ENCODE measurements around the gene GSTP1. TPM values are rescaled to one million over a fixed set of nuclear protein-coding genes. Genes with fewer than 3 reads are reported as not detected.
"Not testable (repeated sequence)": the region's sequence is repeated elsewhere in the genome, so short reads cannot be mapped to it uniquely, and the experiment has no call there.

The GSTP1 gene
- total RNA-seq, 4 donors from 2014 or later, result 514 to 845 (median 628) TPM

DNA sequence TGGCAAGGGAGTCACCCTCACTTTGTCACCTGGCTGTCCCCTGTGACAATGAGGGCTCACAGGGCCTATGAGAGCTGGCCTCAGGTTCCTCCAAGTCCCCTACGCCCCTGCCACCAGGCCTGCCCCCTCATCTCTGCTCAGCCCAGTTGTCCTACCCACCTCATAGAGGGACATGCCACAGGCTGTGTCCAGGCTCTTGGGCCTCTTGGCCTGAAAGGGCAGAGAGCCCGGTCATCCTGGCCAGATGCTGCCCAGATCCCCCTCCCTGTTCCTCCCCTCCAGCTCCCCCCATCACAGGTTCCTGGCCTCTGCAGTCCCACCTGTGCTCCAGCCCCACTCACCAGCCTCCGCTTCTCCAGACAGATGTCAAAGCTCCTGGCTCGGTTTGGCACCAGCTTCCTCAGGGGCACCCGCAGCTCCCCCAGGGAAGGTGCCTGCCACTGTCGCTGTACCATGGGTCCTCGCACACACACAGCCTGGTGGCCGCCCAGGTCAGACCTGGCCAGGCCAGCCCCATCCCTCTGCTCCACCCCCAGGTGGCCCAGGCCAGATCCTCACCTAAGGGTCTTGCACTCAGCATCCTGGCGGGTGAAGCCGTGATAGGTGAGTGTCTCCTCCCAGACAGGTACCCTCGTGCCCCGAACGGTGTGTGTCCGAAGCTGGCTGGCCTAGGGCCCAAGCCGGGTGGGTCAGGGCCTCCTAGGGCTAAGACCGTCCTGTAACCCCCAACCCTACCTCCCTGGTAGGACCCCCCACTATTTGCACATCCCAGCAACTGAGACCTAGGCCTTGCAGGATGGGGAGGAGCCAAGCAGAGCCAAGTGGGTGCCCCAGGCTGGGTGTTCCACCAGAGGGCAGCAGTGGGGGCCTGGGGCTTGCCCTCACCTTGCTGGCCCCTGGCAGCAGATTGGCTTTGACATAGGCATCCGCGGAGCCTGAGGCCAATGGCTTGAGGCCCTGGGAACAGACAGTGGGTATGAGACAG, 31.4 kb downstream of the GSTP1 start:
- no peak for ATAC-seq

DNA sequence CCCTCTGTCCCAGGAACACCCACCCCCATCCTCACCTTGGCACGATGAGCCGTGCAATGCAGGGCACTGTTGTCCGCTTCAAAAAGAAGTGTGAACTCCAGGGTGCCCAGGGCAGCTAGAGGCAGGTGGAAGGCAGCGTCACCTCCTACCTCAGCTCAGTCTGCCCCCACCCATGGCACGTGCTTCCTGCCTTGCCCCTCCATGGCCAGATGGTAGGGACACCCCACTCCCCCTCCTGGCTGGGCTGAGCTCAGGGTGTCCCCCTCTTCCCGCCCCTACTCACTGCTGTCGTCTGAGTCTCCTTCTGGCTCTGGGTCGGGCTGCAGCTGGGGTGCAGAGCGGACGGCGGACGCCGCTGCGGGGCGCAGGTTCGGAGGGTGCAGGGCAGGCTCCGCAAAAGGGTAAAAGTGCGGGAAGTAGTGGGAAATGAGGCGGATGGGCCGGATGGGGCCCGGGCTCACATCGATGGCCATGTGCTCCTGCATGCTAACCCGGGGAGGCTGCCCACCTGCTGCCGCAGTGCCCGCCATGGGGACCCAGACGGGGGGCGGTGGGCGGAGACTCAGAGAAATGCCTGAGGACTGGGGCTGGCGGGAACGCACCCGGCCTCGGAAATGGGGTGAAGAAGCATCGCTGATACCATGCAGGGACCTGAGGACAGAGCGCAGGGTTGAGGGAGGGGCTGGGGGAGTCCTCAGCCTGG, 32.3 kb downstream of the GSTP1 start:
- WGBS, 2 donors (ENCODE audit: low coverage in 1 of 2), result 4 to 20% methylated on average over 1 to 18 of the region's 34 CpGs
- H3K36me3 ChIP-seq, result peaks cover 0 to 28% of the 10 kb centered on the region in 2 donors
- TF ChIP-seq POLR2A (IDR thresholded peaks at IDR 0.05) (no peak), EP300 (IDR thresholded peaks at IDR 0.05) (no peak), POLR2AphosphoS5 (IDR thresholded peaks at IDR 0.05) (no peak)
- TF ChIP-seq, protein P1, sequence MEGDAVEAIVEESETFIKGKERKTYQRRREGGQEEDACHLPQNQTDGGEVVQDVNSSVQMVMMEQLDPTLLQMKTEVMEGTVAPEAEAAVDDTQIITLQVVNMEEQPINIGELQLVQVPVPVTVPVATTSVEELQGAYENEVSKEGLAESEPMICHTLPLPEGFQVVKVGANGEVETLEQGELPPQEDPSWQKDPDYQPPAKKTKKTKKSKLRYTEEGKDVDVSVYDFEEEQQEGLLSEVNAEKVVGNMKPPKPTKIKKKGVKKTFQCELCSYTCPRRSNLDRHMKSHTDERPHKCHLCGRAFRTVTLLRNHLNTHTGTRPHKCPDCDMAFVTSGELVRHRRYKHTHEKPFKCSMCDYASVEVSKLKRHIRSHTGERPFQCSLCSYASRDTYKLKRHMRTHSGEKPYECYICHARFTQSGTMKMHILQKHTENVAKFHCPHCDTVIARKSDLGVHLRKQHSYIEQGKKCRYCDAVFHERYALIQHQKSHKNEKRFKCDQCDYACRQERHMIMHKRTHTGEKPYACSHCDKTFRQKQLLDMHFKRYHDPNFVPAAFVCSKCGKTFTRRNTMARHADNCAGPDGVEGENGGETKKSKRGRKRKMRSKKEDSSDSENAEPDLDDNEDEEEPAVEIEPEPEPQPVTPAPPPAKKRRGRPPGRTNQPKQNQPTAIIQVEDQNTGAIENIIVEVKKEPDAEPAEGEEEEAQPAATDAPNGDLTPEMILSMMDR (IDR thresholded peaks at IDR 0.05), result no peak
- H3K27me3 ChIP-seq, result peaks cover 28% of the 10 kb centered on the region
- H3K4me3 ChIP-seq, result no peak overlapping the region
- no peaks in the 10 kb centered on the region for H3K9me3 ChIP-seq
- no peak overlapping the region for H3K27ac ChIP-seq
- peaks cover 0 to 19% (median 9%) of the 10 kb centered on the region in 3 donors for H3K4me1 ChIP-seq
- no peak for ATAC-seq

More for the DNA sequence above, 31.4 kb downstream of the GSTP1 start:
- Histone ChIP-seq H3K9me3 (no peaks in the 10 kb centered on the region), H3K27ac (peak overlapping the region in 1 of 4 donors; percentile 53), H3K4me3 (no peak overlapping the region), H3K4me1 (peaks cover 0 to 19% (median 9%) of the 10 kb centered on the region in 3 donors), H3K36me3 (peaks cover 0 to 36% of the 10 kb centered on the region in 2 donors), H3K27me3 (peaks cover 28% of the 10 kb centered on the region)
- TF ChIP-seq, protein P1 (IDR thresholded peaks at IDR 0.05), result peak in 2 of 4 experiments; percentile 17 to 38
- TF ChIP-seq POLR2AphosphoS5 (IDR thresholded peaks at IDR 0.05) (no peak), POLR2A (IDR thresholded peaks at IDR 0.05) (no peak), EP300 (IDR thresholded peaks at IDR 0.05) (no peak)
- 100% methylated on average over 2 of the region's 18 CpGs; no CpG with 5 or more reads in 1 of the 2 donors for whole genome bisulfite sequencing, 2 donors (ENCODE audit: low coverage in 1 of 2)

DNA sequence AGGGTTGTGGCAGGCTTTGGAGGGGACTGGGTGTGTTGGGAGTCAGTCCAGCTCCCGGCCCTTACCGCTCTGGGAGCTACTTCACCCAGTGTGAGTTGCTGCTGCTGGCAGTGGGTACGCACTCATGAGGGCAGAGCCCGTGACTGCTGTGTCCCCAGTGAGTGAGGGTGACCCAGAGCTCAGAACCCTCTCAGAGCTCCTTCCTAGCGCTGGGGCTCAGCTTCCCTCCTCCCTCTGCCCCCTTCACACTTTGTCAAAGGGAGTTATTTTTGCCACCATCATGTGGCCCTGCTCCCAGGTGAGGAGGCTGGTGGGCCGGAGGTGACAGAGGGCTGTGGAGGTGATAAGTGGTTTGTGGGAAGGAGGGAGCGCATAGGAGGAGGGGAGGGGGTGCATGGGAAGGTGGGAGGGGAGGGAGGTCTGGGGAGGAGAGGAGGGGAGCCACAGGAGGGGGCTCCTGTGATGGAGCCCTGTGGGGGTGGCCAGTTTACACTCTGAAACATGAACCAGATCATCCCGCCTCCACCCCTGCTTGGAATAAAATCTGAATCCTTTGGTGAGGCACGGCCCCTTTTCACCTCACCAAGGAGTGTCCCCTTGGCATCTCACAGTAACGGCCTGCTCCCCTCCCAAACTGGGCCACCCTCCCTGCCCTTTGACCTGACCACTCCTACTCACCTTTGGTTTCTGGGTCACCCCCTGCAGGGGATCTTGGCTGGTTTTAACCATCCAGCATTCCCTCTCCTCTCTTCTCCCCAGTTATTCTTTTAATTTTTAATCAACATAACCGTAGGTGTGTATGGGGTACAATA, 33.0 kb downstream of the GSTP1 start:
- H3K4me1 ChIP-seq, result peaks cover 0 to 19% (median 9%) of the 10 kb centered on the region in 3 donors
- TF ChIP-seq, protein P1 (IDR thresholded peaks at IDR 0.05), result no peak
- TF ChIP-seq POLR2AphosphoS5 (IDR thresholded peaks at IDR 0.05) (no peak), POLR2A (IDR thresholded peaks at IDR 0.05) (no peak), EP300 (IDR thresholded peaks at IDR 0.05) (no peak)
- no peak overlapping the region for H3K27ac ChIP-seq
- no peak for ATAC-seq
- no peak overlapping the region for H3K4me3 ChIP-seq
- H3K9me3 ChIP-seq, result no peaks in the 10 kb centered on the region
- WGBS, 2 donors (ENCODE audit: low coverage in 1 of 2), result 27 to 44% methylated on average over 2 to 3 of the region's 11 CpGs
- peaks cover 0 to 20% of the 10 kb centered on the region in 2 donors for H3K36me3 ChIP-seq
- peaks cover 28% of the 10 kb centered on the region for H3K27me3 ChIP-seq

DNA sequence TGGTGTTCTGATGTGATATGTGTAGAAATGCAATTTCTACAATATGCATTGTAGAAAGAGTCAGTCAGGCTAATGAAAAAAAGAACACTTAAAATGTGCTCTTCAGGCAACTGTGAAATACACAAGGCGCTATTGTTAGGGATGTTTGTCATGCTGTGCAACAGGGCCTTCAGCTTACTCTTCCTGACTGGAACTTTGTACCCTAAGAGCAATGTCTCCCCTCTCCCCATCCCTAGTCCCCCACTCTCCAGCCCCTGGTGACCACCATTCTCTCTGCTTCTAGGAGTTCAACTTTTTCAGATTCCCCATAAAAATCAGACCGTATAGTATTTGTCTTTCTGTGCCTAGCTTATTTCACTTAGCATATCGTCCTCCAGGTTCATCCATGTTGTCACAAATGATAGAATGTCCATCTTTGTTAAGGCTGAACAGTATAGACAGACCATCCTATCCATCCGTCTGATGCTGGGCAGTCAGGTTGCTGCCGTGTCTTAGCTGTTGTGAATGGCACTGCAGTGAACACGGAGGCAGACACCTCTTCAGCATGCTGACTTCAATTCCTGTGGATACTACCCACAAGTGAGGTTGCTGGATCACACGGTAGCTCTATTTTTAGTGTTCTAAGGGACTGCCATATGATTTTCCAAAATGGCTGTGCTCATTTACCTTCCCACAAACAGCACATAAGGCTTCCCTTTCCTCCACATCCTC, 33.8 kb downstream of the GSTP1 start:
- peaks cover 28% of the 10 kb centered on the region for H3K27me3 ChIP-seq
- H3K4me1 ChIP-seq, result peaks cover 0 to 19% (median 9%) of the 10 kb centered on the region in 3 donors
- TF ChIP-seq POLR2A (IDR thresholded peaks at IDR 0.05) (no peak), EP300 (IDR thresholded peaks at IDR 0.05) (no peak), POLR2AphosphoS5 (IDR thresholded peaks at IDR 0.05) (no peak)
- TF ChIP-seq, protein P1 (IDR thresholded peaks at IDR 0.05), result no peak
- H3K27ac ChIP-seq, result no peak overlapping the region
- no peaks in the 10 kb centered on the region for H3K9me3 ChIP-seq
- ATAC-seq, result no peak
- H3K4me3 ChIP-seq, result no peak overlapping the region
- WGBS, 2 donors (ENCODE audit: low coverage in 1 of 2), result 59 to 65% methylated on average over 4 of the region's 7 CpGs
- peaks cover 0 to 13% of the 10 kb centered on the region in 2 donors for H3K36me3 ChIP-seq

DNA sequence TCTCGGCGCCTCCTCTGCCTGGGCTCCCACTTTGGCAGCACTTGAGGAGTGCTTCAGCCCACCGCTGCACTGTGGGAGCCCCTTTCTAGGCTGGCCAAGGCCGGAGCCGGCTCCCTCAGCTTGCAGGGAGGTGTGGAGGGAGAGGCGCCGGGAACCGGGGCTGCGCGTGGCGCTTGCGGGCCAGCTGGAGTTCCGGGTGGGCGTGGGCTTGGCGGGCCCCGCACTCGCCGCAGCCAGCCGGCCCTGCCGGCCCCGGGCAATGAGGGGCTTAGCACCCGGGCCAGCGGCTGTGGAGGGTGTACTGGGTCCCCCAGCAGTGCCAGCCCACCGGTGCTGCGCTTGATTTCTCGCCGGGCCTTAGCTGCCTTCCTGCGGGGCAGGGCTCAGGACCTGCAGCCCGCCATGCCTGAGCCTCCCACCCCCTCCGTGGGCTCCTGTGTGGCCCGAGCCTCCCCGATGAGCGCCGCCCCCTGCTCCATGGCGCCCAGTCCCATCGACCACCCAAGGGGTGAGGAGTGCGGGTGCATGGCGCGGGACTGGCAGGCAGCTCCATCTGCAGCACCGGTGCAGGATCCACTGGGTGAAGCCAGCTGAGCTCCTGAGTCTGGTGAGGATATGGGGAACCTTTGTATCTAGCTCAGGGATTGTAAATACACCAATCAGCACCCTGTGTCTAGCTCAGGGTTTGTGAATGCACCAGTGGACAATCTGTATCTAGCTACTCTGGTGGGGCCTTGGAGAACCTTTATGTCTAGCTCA, 35.5 kb downstream of the GSTP1 start:
- ATAC-seq, result not testable (repeated sequence)

More for the DNA sequence above, 35.5 kb downstream of the GSTP1 start:
- no CpG with 5 or more reads among the region's 40 CpGs for WGBS, 2 donors (ENCODE audit: low coverage in 1 of 2)
- Histone ChIP-seq H3K27me3 (peaks cover 28% of the 10 kb centered on the region), H3K4me1 (peaks cover 0 to 12% (median 5%) of the 10 kb centered on the region in 3 donors)
- H3K9me3 ChIP-seq, H3K36me3 ChIP-seq, H3K27ac ChIP-seq, H3K4me3 ChIP-seq: not testable (repeated sequence)
